ENCODE data around the gene GRID1. TPM values are rescaled to one million over a fixed set of nuclear protein-coding genes. Genes with fewer than 3 reads are reported as not detected.

GRID1 gene
- total RNA-seq, 4 donors from 2014 or later = 0.40 to 1.9 (median 1.00) TPM

GRCh38 chr10:85674851-85675250 lies 691.7 kb downstream of the GRID1 start:
- Histone ChIP-seq H3K36me3 (no peaks in the 10 kb centered on the region), H3K27ac (no peak overlapping the region), H3K9me3 (no peaks in the 10 kb centered on the region), H3K4me1 (no peaks in the 10 kb centered on the region), H3K4me3 (no peak overlapping the region), H3K27me3 (no peaks in the 10 kb centered on the region)
- 57 to 65% methylated on average over 3 to 4 of the region's 4 CpGs for WGBS, 2 donors (ENCODE audit: low coverage in 1 of 2)
- in situ Hi-C loops (cut with MboI; ENCODE audit: low pct_ligation_motif_present in 1 of 4, low pct_unique_long_range_greater_than_20kb in 1 of 4, low sequenced_read_pairs in 3 of 4) = no loop called here
- intact Hi-C loops (cut with DNase I; ENCODE audit: low total_unique reads) = no loop called here
- TF ChIP-seq EP300 (IDR thresholded peaks at IDR 0.05; ENCODE audit: low read depth) = no peak
- TF ChIP-seq POLR2A (IDR thresholded peaks at IDR 0.05) = no peak
- DNase-seq = no peak

GRCh38 chr10:85673270-85673669 lies 693.3 kb downstream of the GRID1 start:
- in situ Hi-C loops (cut with MboI; ENCODE audit: low pct_ligation_motif_present in 1 of 4, low pct_unique_long_range_greater_than_20kb in 1 of 4, low sequenced_read_pairs in 3 of 4) (no loop called here), intact Hi-C loops (cut with DNase I; ENCODE audit: low total_unique reads) (no loop called here)
- TF ChIP-seq POLR2AphosphoS5 (IDR thresholded peaks at IDR 0.05) (no peak), CTCF (IDR thresholded peaks at IDR 0.05) (no peak), POLR2A (IDR thresholded peaks at IDR 0.05) (no peak), EP300 (IDR thresholded peaks at IDR 0.05; ENCODE audit: low read depth) (no peak)
- H3K27ac ChIP-seq = no peak overlapping the region
- 61 to 67% methylated on average over 1 of the region's 1 CpG for WGBS, 2 donors (ENCODE audit: low coverage in 1 of 2)
- H3K4me3 ChIP-seq = no peak overlapping the region
- no peak for DNase-seq
- H3K27me3 ChIP-seq = no peaks in the 10 kb centered on the region
- H3K4me1 ChIP-seq = no peaks in the 10 kb centered on the region
- H3K9me3 ChIP-seq = no peaks in the 10 kb centered on the region
- H3K36me3 ChIP-seq = no peaks in the 10 kb centered on the region

DNA sequence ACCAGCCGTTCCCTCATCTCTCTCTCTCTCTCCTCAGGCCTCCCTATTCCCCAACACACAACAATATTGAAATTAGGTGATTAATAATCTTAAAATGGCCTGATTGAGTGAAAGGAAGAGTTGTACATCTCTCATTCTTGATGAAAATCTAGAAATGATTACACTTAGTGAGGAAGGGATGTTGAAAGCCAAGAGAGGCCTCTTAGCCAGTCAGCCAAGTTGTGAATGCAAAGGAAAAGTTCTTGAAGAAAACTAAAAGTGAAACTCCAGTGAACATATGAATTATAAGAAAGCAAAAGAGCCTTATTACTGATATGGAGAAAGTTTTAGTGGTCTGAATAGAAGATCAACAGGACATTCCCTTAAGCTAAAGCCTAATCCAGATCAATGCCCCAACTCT lies 695.1 kb downstream of the GRID1 start:
- H3K4me1 ChIP-seq = no peaks in the 10 kb centered on the region
- no peak overlapping the region for H3K4me3 ChIP-seq
- TF ChIP-seq EP300 (IDR thresholded peaks at IDR 0.05; ENCODE audit: low read depth) = no peak
- no peak for TF ChIP-seq CTCF (IDR thresholded peaks at IDR 0.05)
- TF ChIP-seq POLR2A (IDR thresholded peaks at IDR 0.05) = no peak
- TF ChIP-seq POLR2AphosphoS5 (IDR thresholded peaks at IDR 0.05) = no peak
- no peaks in the 10 kb centered on the region for H3K9me3 ChIP-seq
- DNase-seq = no peak
- H3K36me3 ChIP-seq = no peaks in the 10 kb centered on the region
- intact Hi-C loops (cut with DNase I; ENCODE audit: low total_unique reads) (no loop called here), in situ Hi-C loops (cut with MboI; ENCODE audit: low pct_ligation_motif_present in 1 of 4, low pct_unique_long_range_greater_than_20kb in 1 of 4, low sequenced_read_pairs in 3 of 4) (no loop called here)
- no peaks in the 10 kb centered on the region for H3K27me3 ChIP-seq
- H3K27ac ChIP-seq = no peak overlapping the region
- WGBS, 2 donors (ENCODE audit: low coverage in 1 of 2) = 38 to 83% methylated on average over 1 of the region's 1 CpG

DNA sequence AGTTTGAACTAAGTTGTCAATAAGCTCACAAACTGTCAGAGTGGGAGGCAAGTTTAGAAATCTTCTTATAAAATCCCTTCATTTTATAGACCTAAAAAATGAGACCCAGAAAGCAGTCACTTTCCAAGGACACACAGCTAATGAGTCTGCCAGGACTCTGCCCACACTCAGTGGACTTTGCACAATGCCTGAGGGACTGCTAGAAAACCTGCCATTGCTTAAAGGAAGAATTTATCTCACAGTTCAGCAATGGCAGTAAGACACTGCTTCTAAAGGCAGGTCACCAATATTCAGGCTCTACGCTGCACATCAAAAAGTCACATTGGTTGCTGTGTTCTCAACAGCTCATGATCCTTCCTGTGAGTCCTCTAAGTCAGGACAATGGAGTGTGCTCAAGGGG lies 698.1 kb downstream of the GRID1 start:
- DNase-seq = no peak
- in situ Hi-C loops (cut with MboI; ENCODE audit: low pct_ligation_motif_present in 1 of 4, low pct_unique_long_range_greater_than_20kb in 1 of 4, low sequenced_read_pairs in 3 of 4) (no loop called here), intact Hi-C loops (cut with DNase I; ENCODE audit: low total_unique reads) (no loop called here)
- H3K4me3 ChIP-seq = no peak overlapping the region
- no peak for TF ChIP-seq CTCF (IDR thresholded peaks at IDR 0.05)
- no peak for TF ChIP-seq POLR2A (IDR thresholded peaks at IDR 0.05)
- no peak for TF ChIP-seq EP300 (IDR thresholded peaks at IDR 0.05; ENCODE audit: low read depth)
- no peak for TF ChIP-seq POLR2AphosphoS5 (IDR thresholded peaks at IDR 0.05)
- H3K36me3 ChIP-seq = no peaks in the 10 kb centered on the region
- no peaks in the 10 kb centered on the region for H3K4me1 ChIP-seq
- WGBS, 2 donors (ENCODE audit: low coverage in 1 of 2) = 95% methylated on average over 1 of the region's 1 CpG; no CpG with 5 or more reads in 1 of the 2 donors
- no peaks in the 10 kb centered on the region for H3K9me3 ChIP-seq
- H3K27me3 ChIP-seq = no peaks in the 10 kb centered on the region
- H3K27ac ChIP-seq = no peak overlapping the region

DNA sequence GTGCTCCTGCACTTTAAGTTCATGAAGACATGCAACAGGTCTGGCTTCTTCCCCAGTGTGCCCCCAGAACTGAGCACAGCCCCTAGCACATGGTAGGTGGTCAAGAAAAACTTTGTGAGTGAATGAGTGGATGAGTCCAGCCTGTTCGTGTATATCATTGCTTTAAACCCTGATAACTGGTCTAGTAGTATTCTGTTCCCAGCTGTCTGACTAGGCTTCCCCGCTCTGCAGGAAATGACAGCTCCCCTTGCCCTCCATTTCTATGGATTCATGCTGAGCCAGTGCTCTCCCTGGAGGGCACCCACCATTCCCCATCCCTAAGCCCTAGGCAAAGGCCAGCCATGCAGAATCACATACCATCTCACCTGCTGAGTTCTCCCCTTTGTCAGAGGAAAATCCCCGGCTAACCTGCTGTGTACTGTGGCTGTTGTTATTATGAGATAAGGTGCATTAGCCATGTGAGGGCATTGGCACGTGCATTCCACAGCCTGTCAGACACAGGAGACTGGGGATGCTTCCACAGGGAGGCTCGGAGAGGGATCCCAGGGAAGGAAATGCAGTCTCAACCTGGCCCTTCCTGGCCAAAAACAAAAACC lies 698.9 kb downstream of the GRID1 start:
- DNase-seq = no peak
- Histone ChIP-seq H3K4me1 (no peaks in the 10 kb centered on the region), H3K36me3 (no peaks in the 10 kb centered on the region), H3K4me3 (no peak overlapping the region), H3K9me3 (no peaks in the 10 kb centered on the region), H3K27me3 (no peaks in the 10 kb centered on the region), H3K27ac (no peak overlapping the region)
- intact Hi-C loops (cut with DNase I; ENCODE audit: low total_unique reads) = no loop called here
- in situ Hi-C loops (cut with MboI; ENCODE audit: low pct_ligation_motif_present in 1 of 4, low pct_unique_long_range_greater_than_20kb in 1 of 4, low sequenced_read_pairs in 3 of 4) = no loop called here
- TF ChIP-seq CTCF (IDR thresholded peaks at IDR 0.05) (no peak), POLR2A (IDR thresholded peaks at IDR 0.05) (no peak), POLR2AphosphoS5 (IDR thresholded peaks at IDR 0.05) (no peak)
- WGBS, 2 donors (ENCODE audit: low coverage in 1 of 2) = 51 to 83% methylated on average over 1 to 5 of the region's 5 CpGs
